ENCODE data around the gene PCDHA9. TPM values are rescaled to one million over a fixed set of nuclear protein-coding genes. Genes with fewer than 3 reads are reported as not detected.

The PCDHA9 gene
- total and polyA plus RNA-seq, 2 of the 4 experiments (the other 2 are of a cell fraction) = under 0.01 TPM; not detected in 1

- no peak for TF ChIP-seq RCOR1 (IDR thresholded peaks at IDR 0.05; ENCODE audit: insufficient replicate concordance, low read length)
These were observed 7.8 kb downstream of the PCDHA9 start, which contains the start of gene PCDHA10 (continued) for GRCh38 chr5:140855772-140856674.

- no TSS peak for BruUV-seq (replicated peaks)
- H4K20me1 ChIP-seq (ENCODE audit: insufficient read depth, low read length) = no peaks in the 10 kb centered on the region
- peaks cover 29% of the 10 kb centered on the region for H3K9me3 ChIP-seq (ENCODE audit: control insufficient read depth, insufficient read depth, low read length)
- H3K4me2 ChIP-seq (ENCODE audit: low read depth, low read length) = no peak overlapping the region
- H3K56ac ChIP-seq (ENCODE audit: extremely low read depth, insufficient read depth, low read length) = no peak overlapping the region
- no peaks in the 10 kb centered on the region for H3K4me1 ChIP-seq (ENCODE audit: control insufficient read depth, insufficient read depth, low read length)
- no peak overlapping the region for H2BK15ac ChIP-seq (ENCODE audit: low read depth, low read length)
- H2BK120ac ChIP-seq (ENCODE audit: low read depth, low read length) = no peak overlapping the region
- no peaks in the 10 kb centered on the region for H3K36me3 ChIP-seq (ENCODE audit: control insufficient read depth, insufficient read depth, low read length)
- POLR2A ChIA-PET (ENCODE audit: unreplicated experiment) = no interaction called here
- no peak for DNase-seq
- intact Hi-C loops (cut with micrococcal nuclease) = no loop called here
- CTCF ChIA-PET = no interaction called here
- H3K9ac ChIP-seq (ENCODE audit: low read depth, low read length) = no peak overlapping the region
- no peak overlapping the region for H3K18ac ChIP-seq (ENCODE audit: low read depth, low read length)
- H3K4me3 ChIP-seq (ENCODE audit: insufficient read depth, low read depth, low read length) = no peak overlapping the region
- no peak overlapping the region for H2BK20ac ChIP-seq (ENCODE audit: low read depth, low read length)
- no peak overlapping the region for H4K8ac ChIP-seq (ENCODE audit: low read depth in 2 of 2, low read length in 2 of 2)
- H4K5ac ChIP-seq (ENCODE audit: low read depth, low read length) = no peak overlapping the region
- H2AK5ac ChIP-seq (ENCODE audit: low read depth, low read length) = no peak overlapping the region
- H3K27me3 ChIP-seq (ENCODE audit: control insufficient read depth, insufficient read depth, low read length) = no peaks in the 10 kb centered on the region
- H3K4ac ChIP-seq (ENCODE audit: low read depth, low read length) = no peak overlapping the region
- TF ChIP-seq RCOR1 (IDR thresholded peaks at IDR 0.05; ENCODE audit: insufficient replicate concordance, low read length) (no peak), MXI1 (IDR thresholded peaks at IDR 0.05; ENCODE audit: borderline replicate concordance, low read depth, low read length) (no peak), NFE2L2 (IDR thresholded peaks at IDR 0.05; ENCODE audit: low read depth, low read length) (no peak), MAFK (IDR thresholded peaks at IDR 0.05; ENCODE audit: low read depth, low read length) (no peak), RFX5 (IDR thresholded peaks at IDR 0.05; ENCODE audit: low read depth, low read length) (no peak), CHD1 (IDR thresholded peaks at IDR 0.05; ENCODE audit: low read depth, low read length) (no peak), BHLHE40 (IDR thresholded peaks at IDR 0.05; ENCODE audit: low read depth, low read length) (no peak), CTCF (conservative IDR thresholded peaks at IDR 0.05; ENCODE audit: low read depth, low read length) (no peak), FOS (IDR thresholded peaks at IDR 0.05; ENCODE audit: low read depth, low read length) (no peak), MAZ (IDR thresholded peaks at IDR 0.05; ENCODE audit: borderline replicate concordance, low read depth, low read length) (no peak), USF2 (IDR thresholded peaks at IDR 0.05; ENCODE audit: low read depth, low read length) (no peak)
- dilution Hi-C loops (cut with HindIII; ENCODE audit: low sequenced_read_pairs, unreplicated experiment) = no loop called here
- no peak overlapping the region for H2AFZ ChIP-seq (replicated peaks; ENCODE audit: low read length, poor library complexity)
- no peak overlapping the region for H3K14ac ChIP-seq (replicated peaks; ENCODE audit: low read depth, low read length)
- H2AK9ac ChIP-seq (replicated peaks; ENCODE audit: low read depth, low read length, poor library complexity) = no peak overlapping the region
- H4K91ac ChIP-seq (ENCODE audit: insufficient read depth, low read depth, low read length) = no peak overlapping the region
- H3K23ac ChIP-seq (ENCODE audit: low read depth, low read length) = no peak overlapping the region
- ATAC-seq (ENCODE audit: low read depth) = no peak
- no peak overlapping the region for H2BK5ac ChIP-seq (ENCODE audit: low read depth, low read length, poor library complexity, severe bottlenecking)
- no peaks in the 10 kb centered on the region for H3K9me1 ChIP-seq (ENCODE audit: insufficient read depth, low read length)
- 58% methylated on average over 38 of the region's 94 CpGs; no CpG with 5 or more reads in 1 of the 2 experiments for WGBS, 2 experiments (ENCODE audit: extremely low coverage in 2 of 2, insufficient read length in 1 of 2)
- no peaks in the 10 kb centered on the region for H3K79me1 ChIP-seq (ENCODE audit: low read depth in 1 of 2, low read length in 2 of 2)
- H3K27ac ChIP-seq (ENCODE audit: insufficient read depth, low read length) = no peak overlapping the region
- in situ Hi-C loops (cut with MboI; ENCODE audit: low sequenced_read_pairs) = no loop called here
These were observed 9.2 kb downstream of the PCDHA9 start for GRCh38 chr5:140857177-140857986.
